Tibial nerve (tissue), 4 donors: ENCODE measurements around the gene EDEM3.

ENCODE experiments used
- EP300 ChIP-seq, 2 donors: sonication (generic); formaldehyde crosslinking; IDR thresholded peaks; one replicate each; pipeline ENCODE4 v1.6.1; 2017; ENCODE audit warnings: antibody characterized with exemption in 2 of 2, mild to moderate bottlenecking in 1 of 2
- POLR2A ChIP-seq, 2 donors: fragments of 450-650 bp; IDR thresholded peaks; one replicate each; pipeline ENCODE4 v1.6.1; 2017; ENCODE audit warnings: antibody characterized with exemption in 2 of 2, mild to moderate bottlenecking in 2 of 2, moderate library complexity in 2 of 2
- TF ChIP-seq, protein P1 (sequence below), 5 experiments: fragments of 200-600 bp in 3 of 5; fragments of 450-650 bp in 2 of 5; sonication (generic) in 3 of 5; IDR thresholded peaks; one replicate each; pipeline ENCODE4 v1.5.1; 2016 to 2019; ENCODE audit warnings: antibody characterized with exemption in 5 of 5, mild to moderate bottlenecking in 3 of 5, moderate library complexity in 2 of 5

- TF ChIP-seq, protein P1, sequence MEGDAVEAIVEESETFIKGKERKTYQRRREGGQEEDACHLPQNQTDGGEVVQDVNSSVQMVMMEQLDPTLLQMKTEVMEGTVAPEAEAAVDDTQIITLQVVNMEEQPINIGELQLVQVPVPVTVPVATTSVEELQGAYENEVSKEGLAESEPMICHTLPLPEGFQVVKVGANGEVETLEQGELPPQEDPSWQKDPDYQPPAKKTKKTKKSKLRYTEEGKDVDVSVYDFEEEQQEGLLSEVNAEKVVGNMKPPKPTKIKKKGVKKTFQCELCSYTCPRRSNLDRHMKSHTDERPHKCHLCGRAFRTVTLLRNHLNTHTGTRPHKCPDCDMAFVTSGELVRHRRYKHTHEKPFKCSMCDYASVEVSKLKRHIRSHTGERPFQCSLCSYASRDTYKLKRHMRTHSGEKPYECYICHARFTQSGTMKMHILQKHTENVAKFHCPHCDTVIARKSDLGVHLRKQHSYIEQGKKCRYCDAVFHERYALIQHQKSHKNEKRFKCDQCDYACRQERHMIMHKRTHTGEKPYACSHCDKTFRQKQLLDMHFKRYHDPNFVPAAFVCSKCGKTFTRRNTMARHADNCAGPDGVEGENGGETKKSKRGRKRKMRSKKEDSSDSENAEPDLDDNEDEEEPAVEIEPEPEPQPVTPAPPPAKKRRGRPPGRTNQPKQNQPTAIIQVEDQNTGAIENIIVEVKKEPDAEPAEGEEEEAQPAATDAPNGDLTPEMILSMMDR (IDR thresholded peaks at IDR 0.05), result no peak
- TF ChIP-seq POLR2A (IDR thresholded peaks at IDR 0.05) (no peak), EP300 (IDR thresholded peaks at IDR 0.05) (no peak)
Observed at GRCh38 chr1:184789884-184790283, 35.2 kb upstream of the EDEM3 start.
